Measurements from ENCODE around the gene IL22RA2. TPM values are rescaled to one million over a fixed set of nuclear protein-coding genes. Genes with fewer than 3 reads are reported as not detected.
A peak's percentile ranks its signal among the peaks of the same experiment; 100 is the strongest.

IL22RA2 gene
- total and polyA plus RNA-seq, 11 donors, result 0.03 to 0.21 TPM; not detected in 9

GRCh38 chr6:137147195-137147594, 26.2 kb downstream of the IL22RA2 start:
- DNase-seq, result no peak
- no peak overlapping the region for H3K27ac ChIP-seq
- no peak for ATAC-seq
- TF ChIP-seq CTCF (IDR thresholded peaks at IDR 0.05) (no peak), POLR2A (IDR thresholded peaks at IDR 0.05) (no peak)
- intact Hi-C loops (cut with DNase I), result no loop called here
- H3K36me3 ChIP-seq, result no peaks in the 10 kb centered on the region
- H3K4me1 ChIP-seq, result peaks cover 0 to 15% (median 0%) of the 10 kb centered on the region in 12 donors
- 94 to 96% (median 95%) methylated on average over 4 of the region's 4 CpGs for WGBS, 4 donors
- no peaks in the 10 kb centered on the region for H3K27me3 ChIP-seq
- H3K4me3 ChIP-seq, result no peak overlapping the region
- H3K9me3 ChIP-seq, result peaks cover 0 to 15% (median 0%) of the 10 kb centered on the region in 12 donors

- TF ChIP-seq POLR2A (IDR thresholded peaks at IDR 0.05), result no peak
- no peak for TF ChIP-seq CTCF (IDR thresholded peaks at IDR 0.05)
- Histone ChIP-seq H3K9me3 (peaks cover 0 to 7% (median 0%) of the 10 kb centered on the region in 12 donors), H3K4me3 (no peak overlapping the region), H3K36me3 (no peaks in the 10 kb centered on the region), H3K27me3 (no peaks in the 10 kb centered on the region), H3K4me1 (peaks cover 0 to 15% (median 0%) of the 10 kb centered on the region in 12 donors), H3K27ac (no peak overlapping the region)
- no peak for DNase-seq
- intact Hi-C loops (cut with DNase I), result no loop called here
- WGBS, 4 donors, result 89 to 98% (median 93%) methylated on average over 4 of the region's 4 CpGs
- ATAC-seq, result no peak
Measured at GRCh38 chr6:137146206-137146605, 27.2 kb downstream of the IL22RA2 start.

- TF ChIP-seq CTCF (IDR thresholded peaks at IDR 0.05) (no peak), POLR2A (IDR thresholded peaks at IDR 0.05) (no peak)
- no peaks in the 10 kb centered on the region for H3K27me3 ChIP-seq
- H3K4me3 ChIP-seq, result no peak overlapping the region
- ATAC-seq (no peak), DNase-seq (no peak)
- H3K9me3 ChIP-seq, result no peaks in the 10 kb centered on the region
- H3K27ac ChIP-seq, result no peak overlapping the region
- intact Hi-C loops (cut with DNase I), result no loop called here
- WGBS, 4 donors, result 71 to 80% (median 74%) methylated on average over 4 of the region's 4 CpGs
- no peaks in the 10 kb centered on the region for H3K36me3 ChIP-seq
- H3K4me1 ChIP-seq, result peaks cover 0 to 15% (median 0%) of the 10 kb centered on the region in 12 donors
Measured at GRCh38 chr6:137145421-137145820, 28.0 kb downstream of the IL22RA2 start.

GRCh38 chr6:137136065-137136464, 37.4 kb downstream of the IL22RA2 start:
- H3K9me3 ChIP-seq, result peaks cover 0 to 26% (median 12%) of the 10 kb centered on the region in 12 donors
- DNase-seq (no peak), ATAC-seq (no peak)
- H3K27me3 ChIP-seq, result no peaks in the 10 kb centered on the region
- H3K4me1 ChIP-seq, result no peaks in the 10 kb centered on the region
- H3K4me3 ChIP-seq, result no peak overlapping the region
- peak in 7 of 12 donors; percentile 11 to 45 (median 33) for TF ChIP-seq CTCF (IDR thresholded peaks at IDR 0.05)
- TF ChIP-seq POLR2A (IDR thresholded peaks at IDR 0.05), result no peak
- 69 to 80% (median 76%) methylated on average over 1 of the region's 1 CpG for WGBS, 4 donors
- no peaks in the 10 kb centered on the region for H3K36me3 ChIP-seq
- no peak overlapping the region for H3K27ac ChIP-seq
- intact Hi-C loops (cut with DNase I), result no loop called here
